ENCODE results near the gene NFATC1.

NFATC1 gene

GRCh38 chr18:79528846-79529245 is 133.1 kb downstream of the NFATC1 start:
- Histone ChIP-seq H3K9me3 (ENCODE audit: control insufficient read depth in 5 of 5, low read length in 5 of 5) (no peaks in the 10 kb centered on the region), H3K4me3 (ENCODE audit: low read depth in 1 of 5, low read length in 5 of 5) (no peak overlapping the region), H3K27ac (ENCODE audit: low read depth, low read length) (no peak overlapping the region), H3K36me3 (ENCODE audit: control insufficient read depth in 5 of 5, insufficient read depth in 5 of 5, low read length in 5 of 5) (peaks cover 0 to 22% (median 17%) of the 10 kb centered on the region in 5 donors), H3K27me3 (ENCODE audit: control insufficient read depth in 5 of 5, insufficient read depth in 4 of 5, low read length in 5 of 5) (peaks cover 0 to 9% (median 2%) of the 10 kb centered on the region in 5 donors), H3K9ac (ENCODE audit: low read length in 5 of 5) (no peak overlapping the region), H3K4me1 (ENCODE audit: control insufficient read depth in 5 of 5, insufficient read depth in 5 of 5, low read length in 5 of 5) (peaks cover 2 to 15% (median 11%) of the 10 kb centered on the region in 5 donors)

GRCh38 chr18:79529296-79529695 is 133.6 kb downstream of the NFATC1 start:
- Histone ChIP-seq H3K27ac (ENCODE audit: low read depth, low read length) (no peak overlapping the region), H3K4me3 (ENCODE audit: low read depth in 1 of 5, low read length in 5 of 5) (no peak overlapping the region), H3K9ac (ENCODE audit: low read length in 5 of 5) (no peak overlapping the region), H3K4me1 (ENCODE audit: control insufficient read depth in 5 of 5, insufficient read depth in 5 of 5, low read length in 5 of 5) (peaks cover 2 to 15% (median 11%) of the 10 kb centered on the region in 5 donors), H3K36me3 (ENCODE audit: control insufficient read depth in 5 of 5, insufficient read depth in 5 of 5, low read length in 5 of 5) (peaks cover 0 to 22% (median 17%) of the 10 kb centered on the region in 5 donors), H3K9me3 (ENCODE audit: control insufficient read depth in 5 of 5, low read length in 5 of 5) (no peaks in the 10 kb centered on the region), H3K27me3 (ENCODE audit: control insufficient read depth in 5 of 5, insufficient read depth in 4 of 5, low read length in 5 of 5) (peaks cover 0 to 9% (median 2%) of the 10 kb centered on the region in 5 donors)

- H3K9ac ChIP-seq (ENCODE audit: low read length in 5 of 5) = no peak overlapping the region
- no peaks in the 10 kb centered on the region for H3K9me3 ChIP-seq (ENCODE audit: control insufficient read depth in 5 of 5, low read length in 5 of 5)
- H3K4me3 ChIP-seq (ENCODE audit: low read depth in 1 of 5, low read length in 5 of 5) = no peak overlapping the region
- peaks cover 0 to 22% (median 17%) of the 10 kb centered on the region in 5 donors for H3K36me3 ChIP-seq (ENCODE audit: control insufficient read depth in 5 of 5, insufficient read depth in 5 of 5, low read length in 5 of 5)
- H3K27me3 ChIP-seq (ENCODE audit: control insufficient read depth in 5 of 5, insufficient read depth in 4 of 5, low read length in 5 of 5) = peaks cover 0 to 9% (median 2%) of the 10 kb centered on the region in 5 donors
- peaks cover 2 to 15% (median 11%) of the 10 kb centered on the region in 5 donors for H3K4me1 ChIP-seq (ENCODE audit: control insufficient read depth in 5 of 5, insufficient read depth in 5 of 5, low read length in 5 of 5)
- no peak overlapping the region for H3K27ac ChIP-seq (ENCODE audit: low read depth, low read length)
Observed at GRCh38 chr18:79529991-79530390, 134.3 kb downstream of the NFATC1 start.

- H3K36me3 ChIP-seq (ENCODE audit: control insufficient read depth in 5 of 5, insufficient read depth in 5 of 5, low read length in 5 of 5) = peaks cover 0 to 22% (median 17%) of the 10 kb centered on the region in 5 donors
- H3K4me3 ChIP-seq (ENCODE audit: low read depth in 1 of 5, low read length in 5 of 5) = no peak overlapping the region
- no peaks in the 10 kb centered on the region for H3K9me3 ChIP-seq (ENCODE audit: control insufficient read depth in 5 of 5, low read length in 5 of 5)
- no peak overlapping the region for H3K9ac ChIP-seq (ENCODE audit: low read length in 5 of 5)
- H3K27ac ChIP-seq (ENCODE audit: low read depth, low read length) = no peak overlapping the region
- H3K27me3 ChIP-seq (ENCODE audit: control insufficient read depth in 5 of 5, insufficient read depth in 4 of 5, low read length in 5 of 5) = peaks cover 0 to 9% (median 2%) of the 10 kb centered on the region in 5 donors
- peaks cover 2 to 12% (median 8%) of the 10 kb centered on the region in 5 donors for H3K4me1 ChIP-seq (ENCODE audit: control insufficient read depth in 5 of 5, insufficient read depth in 5 of 5, low read length in 5 of 5)
Observed at GRCh38 chr18:79530821-79531220, 135.1 kb downstream of the NFATC1 start.

GRCh38 chr18:79531386-79531785 is 135.7 kb downstream of the NFATC1 start:
- peaks cover under 1 to 6% (median 2%) of the 10 kb centered on the region in 5 donors for H3K4me1 ChIP-seq (ENCODE audit: control insufficient read depth in 5 of 5, insufficient read depth in 5 of 5, low read length in 5 of 5)
- no peak overlapping the region for H3K9ac ChIP-seq (ENCODE audit: low read length in 5 of 5)
- no peak overlapping the region for H3K4me3 ChIP-seq (ENCODE audit: low read depth in 1 of 5, low read length in 5 of 5)
- H3K9me3 ChIP-seq (ENCODE audit: control insufficient read depth in 5 of 5, low read length in 5 of 5) = no peaks in the 10 kb centered on the region
- peaks cover 0 to 22% (median 17%) of the 10 kb centered on the region in 5 donors for H3K36me3 ChIP-seq (ENCODE audit: control insufficient read depth in 5 of 5, insufficient read depth in 5 of 5, low read length in 5 of 5)
- no peak overlapping the region for H3K27ac ChIP-seq (ENCODE audit: low read depth, low read length)
- peaks cover 0 to 9% (median 2%) of the 10 kb centered on the region in 5 donors for H3K27me3 ChIP-seq (ENCODE audit: control insufficient read depth in 5 of 5, insufficient read depth in 4 of 5, low read length in 5 of 5)

GRCh38 chr18:79531926-79532312 is 136.2 kb downstream of the NFATC1 start:
- peaks cover 0 to 9% (median 2%) of the 10 kb centered on the region in 5 donors for H3K27me3 ChIP-seq (ENCODE audit: control insufficient read depth in 5 of 5, insufficient read depth in 4 of 5, low read length in 5 of 5)
- H3K9me3 ChIP-seq (ENCODE audit: control insufficient read depth in 5 of 5, low read length in 5 of 5) = no peaks in the 10 kb centered on the region
- no peak overlapping the region for H3K9ac ChIP-seq (ENCODE audit: low read length in 5 of 5)
- H3K4me3 ChIP-seq (ENCODE audit: low read depth in 1 of 5, low read length in 5 of 5) = no peak overlapping the region
- peaks cover 0 to 4% (median 0%) of the 10 kb centered on the region in 5 donors for H3K4me1 ChIP-seq (ENCODE audit: control insufficient read depth in 5 of 5, insufficient read depth in 5 of 5, low read length in 5 of 5)
- H3K27ac ChIP-seq (ENCODE audit: low read depth, low read length) = no peak overlapping the region
- peaks cover 0 to 22% (median 17%) of the 10 kb centered on the region in 5 donors for H3K36me3 ChIP-seq (ENCODE audit: control insufficient read depth in 5 of 5, insufficient read depth in 5 of 5, low read length in 5 of 5)

- H3K27ac ChIP-seq (ENCODE audit: low read depth, low read length) = no peak overlapping the region
- no peak overlapping the region for H3K9ac ChIP-seq (ENCODE audit: low read length in 5 of 5)
- H3K4me1 ChIP-seq (ENCODE audit: control insufficient read depth in 5 of 5, insufficient read depth in 5 of 5, low read length in 5 of 5) = peaks cover 0 to 4% (median 0%) of the 10 kb centered on the region in 5 donors
- H3K9me3 ChIP-seq (ENCODE audit: control insufficient read depth in 5 of 5, low read length in 5 of 5) = peaks cover 0 to under 1% (median under 1%) of the 10 kb centered on the region in 5 donors
- H3K36me3 ChIP-seq (ENCODE audit: control insufficient read depth in 5 of 5, insufficient read depth in 5 of 5, low read length in 5 of 5) = peaks cover 0 to 19% (median 16%) of the 10 kb centered on the region in 5 donors
- no peak overlapping the region for H3K4me3 ChIP-seq (ENCODE audit: low read depth in 1 of 5, low read length in 5 of 5)
- peaks cover 0 to 9% (median 2%) of the 10 kb centered on the region in 5 donors for H3K27me3 ChIP-seq (ENCODE audit: control insufficient read depth in 5 of 5, insufficient read depth in 4 of 5, low read length in 5 of 5)
Observed at GRCh38 chr18:79532313-79533007, 136.7 kb downstream of the NFATC1 start.

- no peak overlapping the region for H3K27ac ChIP-seq (ENCODE audit: low read depth, low read length)
- peaks cover 0 to 9% (median 2%) of the 10 kb centered on the region in 5 donors for H3K27me3 ChIP-seq (ENCODE audit: control insufficient read depth in 5 of 5, insufficient read depth in 4 of 5, low read length in 5 of 5)
- H3K4me3 ChIP-seq (ENCODE audit: low read depth in 1 of 5, low read length in 5 of 5) = no peak overlapping the region
- peaks cover 0 to 12% (median 10%) of the 10 kb centered on the region in 5 donors for H3K36me3 ChIP-seq (ENCODE audit: control insufficient read depth in 5 of 5, insufficient read depth in 5 of 5, low read length in 5 of 5)
- H3K9me3 ChIP-seq (ENCODE audit: control insufficient read depth in 5 of 5, low read length in 5 of 5) = peaks cover 6 to 8% (median 7%) of the 10 kb centered on the region in 5 donors
- H3K9ac ChIP-seq (ENCODE audit: low read length in 5 of 5) = no peak overlapping the region
- H3K4me1 ChIP-seq (ENCODE audit: control insufficient read depth in 5 of 5, insufficient read depth in 5 of 5, low read length in 5 of 5) = peaks cover 0 to 4% (median 0%) of the 10 kb centered on the region in 5 donors
Observed at GRCh38 chr18:79533146-79533545, 137.4 kb downstream of the NFATC1 start.

- no peak overlapping the region for H3K4me3 ChIP-seq (ENCODE audit: low read depth in 1 of 5, low read length in 5 of 5)
- H3K4me1 ChIP-seq (ENCODE audit: control insufficient read depth in 5 of 5, insufficient read depth in 5 of 5, low read length in 5 of 5) = peaks cover 0 to 4% (median 0%) of the 10 kb centered on the region in 5 donors
- H3K9ac ChIP-seq (ENCODE audit: low read length in 5 of 5) = no peak overlapping the region
- peaks cover 7 to 9% (median 8%) of the 10 kb centered on the region in 5 donors for H3K9me3 ChIP-seq (ENCODE audit: control insufficient read depth in 5 of 5, low read length in 5 of 5)
- H3K27ac ChIP-seq (ENCODE audit: low read depth, low read length) = no peak overlapping the region
- peaks cover 0 to 9% (median 2%) of the 10 kb centered on the region in 5 donors for H3K27me3 ChIP-seq (ENCODE audit: control insufficient read depth in 5 of 5, insufficient read depth in 4 of 5, low read length in 5 of 5)
- H3K36me3 ChIP-seq (ENCODE audit: control insufficient read depth in 5 of 5, insufficient read depth in 5 of 5, low read length in 5 of 5) = peaks cover 0 to 8% (median 6%) of the 10 kb centered on the region in 5 donors
Observed at GRCh38 chr18:79533591-79533990, 137.9 kb downstream of the NFATC1 start.

GRCh38 chr18:79534356-79534755 is 138.6 kb downstream of the NFATC1 start:
- Histone ChIP-seq H3K36me3 (ENCODE audit: control insufficient read depth in 5 of 5, insufficient read depth in 5 of 5, low read length in 5 of 5) (peaks cover 0 to 3% (median 0%) of the 10 kb centered on the region in 5 donors), H3K9ac (ENCODE audit: low read length in 5 of 5) (no peak overlapping the region), H3K9me3 (ENCODE audit: control insufficient read depth in 5 of 5, low read length in 5 of 5) (peaks cover 7 to 9% (median 8%) of the 10 kb centered on the region in 5 donors), H3K27me3 (ENCODE audit: control insufficient read depth in 5 of 5, insufficient read depth in 4 of 5, low read length in 5 of 5) (peaks cover 0 to 9% (median 2%) of the 10 kb centered on the region in 5 donors), H3K27ac (ENCODE audit: low read depth, low read length) (no peak overlapping the region), H3K4me1 (ENCODE audit: control insufficient read depth in 5 of 5, insufficient read depth in 5 of 5, low read length in 5 of 5) (peaks cover 0 to 4% (median 0%) of the 10 kb centered on the region in 5 donors), H3K4me3 (ENCODE audit: low read depth in 1 of 5, low read length in 5 of 5) (no peak overlapping the region)

Data from subcutaneous abdominal adipose tissue (tissue), 5 donors.